Hindlimb muscle (tissue), 1 donor: ENCODE data around the gene HSPA2. TPM values are rescaled to one million over a fixed set of nuclear protein-coding genes. Genes with fewer than 3 reads are reported as not detected.
"Not testable (repeated sequence)": the region's sequence is repeated elsewhere in the genome, so short reads cannot be mapped to it uniquely, and the experiment has no call there.

Experiments
- DNase-seq: peaks from one replicate; pipeline ENCODE4 v3.0.0-alpha.2; 2013
- polyA plus RNA-seq: library from polyadenylated mRNA; unstranded; fragments of 120-200 nt; gene quantifications from one replicate; pipeline ENCODE4 v1.2.1, GENCODE V29; 2013; ENCODE audit not compliant: insufficient read length

The HSPA2 gene
- polyA plus RNA-seq, 1 donor: 6.0 TPM

- DNase-seq: no peak
These were observed 25.5 kb upstream of the HSPA2 start for GRCh38 chr14:64515053-64515452.

GRCh38 chr14:64516969-64517368, 23.6 kb upstream of the HSPA2 start:
- no peak for DNase-seq

- DNase-seq: not testable (repeated sequence)
These were observed 22.9 kb upstream of the HSPA2 start for GRCh38 chr14:64517667-64518066.

- no peak for DNase-seq
These were observed 22.3 kb upstream of the HSPA2 start for GRCh38 chr14:64518229-64518628.

- DNase-seq: no peak
These were observed 19.8 kb upstream of the HSPA2 start for GRCh38 chr14:64520699-64521098.

- no peak for DNase-seq
These were observed 17.8 kb upstream of the HSPA2 start for GRCh38 chr14:64522591-64523355.

GRCh38 chr14:64525354-64525753, 15.2 kb upstream of the HSPA2 start:
- DNase-seq: no peak

- no peak for DNase-seq
These were observed 9.0 kb upstream of the HSPA2 start for GRCh38 chr14:64531567-64531966.

GRCh38 chr14:64536488-64537245, 3.9 kb upstream of the HSPA2 start:
- no peak for DNase-seq

- DNase-seq: peak; percentile 41
These were observed 875 bp downstream of the HSPA2 start for GRCh38 chr14:64541261-64541971.

- no peak for DNase-seq
These were observed 1.7 kb downstream of the HSPA2 start for GRCh38 chr14:64541972-64542835.

GRCh38 chr14:64542836-64543201, 2.3 kb downstream of the HSPA2 start:
- DNase-seq: no peak

- no peak for DNase-seq
These were observed 4.2 kb downstream of the HSPA2 start for GRCh38 chr14:64544607-64545312.

GRCh38 chr14:64549016-64549415, 8.5 kb downstream of the HSPA2 start:
- DNase-seq: no peak

GRCh38 chr14:64549791-64550620, 9.5 kb downstream of the HSPA2 start, which contains the start of gene PPP1R36:
PPP1R36 (plus strand) TSS chr14:64549961; CDS start chr14:64549998, 37 bp downstream.
- DNase-seq: no peak

- DNase-seq: no peak
These were observed 10.2 kb downstream of the HSPA2 start for GRCh38 chr14:64550621-64551333.

GRCh38 chr14:64554556-64554955, 14.0 kb downstream of the HSPA2 start:
- DNase-seq: no peak

- DNase-seq: no peak
These were observed 16.0 kb downstream of the HSPA2 start for GRCh38 chr14:64556526-64556925.

GRCh38 chr14:64558216-64558615, 17.7 kb downstream of the HSPA2 start:
- not testable (repeated sequence) for DNase-seq

- no peak for DNase-seq
These were observed 21.1 kb downstream of the HSPA2 start for GRCh38 chr14:64561631-64562030.
